Measurements from ENCODE around the gene HEG1.

Gene HEG1

GRCh38 chr3:125014570-125015179 lies 41.1 kb downstream of the HEG1 start:
- no peak for FAIRE-seq
- no peak for TF ChIP-seq POU2F2 (IDR thresholded peaks at IDR 0.05; ENCODE audit: low read depth, low read length)
- no peak for TF ChIP-seq SPI1 (IDR thresholded peaks at IDR 0.05; ENCODE audit: low read depth, low read length)
- no peak for TF ChIP-seq PAX5 (IDR thresholded peaks at IDR 0.05; ENCODE audit: insufficient read depth, low read length, severe bottlenecking)
- no peak for TF ChIP-seq POLR2A (IDR thresholded peaks at IDR 0.05; ENCODE audit: low read depth, low read length)
- TF ChIP-seq TAF1 (IDR thresholded peaks at IDR 0.05; ENCODE audit: low read depth, low read length), result no peak
- TF ChIP-seq POLR2AphosphoS5 (IDR thresholded peaks at IDR 0.05; ENCODE audit: low read depth, low read length), result no peak
- DNase-seq (ENCODE audit: insufficient read length, low spot score), result no peak

DNA sequence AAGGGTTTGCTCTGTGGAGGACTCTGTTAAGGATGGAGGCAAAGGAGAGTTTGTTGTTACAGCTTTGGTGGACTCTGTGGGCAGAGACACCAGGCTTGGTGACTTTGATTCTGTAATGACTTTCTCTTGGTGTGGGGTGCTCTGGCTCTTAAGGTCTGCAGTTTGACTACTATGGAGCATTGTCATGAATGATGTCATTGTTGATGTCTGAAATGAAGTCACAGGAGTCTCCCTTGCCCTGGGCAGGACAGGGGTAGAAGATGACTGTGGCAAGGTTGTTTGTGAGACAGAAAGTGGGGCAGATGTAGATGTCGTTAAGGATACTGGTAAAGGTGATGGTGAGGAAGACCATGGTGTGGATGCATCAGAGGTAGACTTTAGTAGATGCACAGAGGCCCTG lies 42.7 kb downstream of the HEG1 start:
- no peak for FAIRE-seq
- DNase-seq (ENCODE audit: insufficient read length, low spot score), result no peak
- TF ChIP-seq PAX5 (IDR thresholded peaks at IDR 0.05; ENCODE audit: insufficient read depth, low read length, severe bottlenecking) (no peak), SPI1 (IDR thresholded peaks at IDR 0.05; ENCODE audit: low read depth, low read length) (no peak), TAF1 (IDR thresholded peaks at IDR 0.05; ENCODE audit: low read depth, low read length) (no peak), POLR2A (IDR thresholded peaks at IDR 0.05; ENCODE audit: low read depth, low read length) (no peak), POU2F2 (IDR thresholded peaks at IDR 0.05; ENCODE audit: low read depth, low read length) (no peak), POLR2AphosphoS5 (IDR thresholded peaks at IDR 0.05; ENCODE audit: low read depth, low read length) (no peak)

- DNase-seq (ENCODE audit: insufficient read length, low spot score), result no peak
Observed at GRCh38 chr3:125011941-125012340, 43.9 kb downstream of the HEG1 start.

GRCh38 chr3:125010393-125010792 lies 45.4 kb downstream of the HEG1 start:
- TF ChIP-seq POLR2A (IDR thresholded peaks at IDR 0.05; ENCODE audit: low read depth, low read length) (no peak), POLR2AphosphoS5 (IDR thresholded peaks at IDR 0.05; ENCODE audit: low read depth, low read length) (no peak), POU2F2 (IDR thresholded peaks at IDR 0.05; ENCODE audit: low read depth, low read length) (no peak), PAX5 (IDR thresholded peaks at IDR 0.05; ENCODE audit: insufficient read depth, low read length, severe bottlenecking) (no peak), TAF1 (IDR thresholded peaks at IDR 0.05; ENCODE audit: low read depth, low read length) (no peak), SPI1 (IDR thresholded peaks at IDR 0.05; ENCODE audit: low read depth, low read length) (no peak)
- DNase-seq (ENCODE audit: insufficient read length, low spot score) (no peak), FAIRE-seq (no peak)

More at GRCh38 chr3:125011941-125012340, 43.9 kb downstream of the HEG1 start:
- TF ChIP-seq SPI1 (IDR thresholded peaks at IDR 0.05; ENCODE audit: low read depth, low read length) (no peak), PAX5 (IDR thresholded peaks at IDR 0.05; ENCODE audit: insufficient read depth, low read length, severe bottlenecking) (no peak), POLR2A (IDR thresholded peaks at IDR 0.05; ENCODE audit: low read depth, low read length) (no peak), POU2F2 (IDR thresholded peaks at IDR 0.05; ENCODE audit: low read depth, low read length) (no peak), POLR2AphosphoS5 (IDR thresholded peaks at IDR 0.05; ENCODE audit: low read depth, low read length) (no peak)
- no peak for FAIRE-seq

DNA sequence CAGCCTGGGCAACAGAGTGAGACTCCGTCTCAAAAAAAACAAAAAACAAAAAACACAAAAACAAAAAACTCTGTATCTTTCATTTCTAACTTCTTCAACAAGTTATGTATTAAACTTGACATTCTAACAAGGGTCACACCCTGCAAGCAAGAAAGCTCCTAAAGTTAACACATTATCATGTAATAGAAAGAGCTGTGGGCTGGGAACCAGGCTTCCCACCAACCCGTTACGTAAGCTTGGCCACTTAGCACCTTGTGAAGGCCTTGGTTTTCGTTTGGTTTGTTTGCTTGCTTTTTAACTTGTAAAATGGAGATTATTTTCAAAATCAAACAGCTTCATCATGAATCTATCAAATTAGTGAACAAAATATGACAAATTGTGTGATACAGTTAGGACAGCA lies 47.0 kb downstream of the HEG1 start:
- FAIRE-seq, result no peak
- no peak for DNase-seq (ENCODE audit: insufficient read length, low spot score)
- TF ChIP-seq POU2F2 (IDR thresholded peaks at IDR 0.05; ENCODE audit: low read depth, low read length) (no peak), POLR2AphosphoS5 (IDR thresholded peaks at IDR 0.05; ENCODE audit: low read depth, low read length) (no peak)

GRCh38 chr3:125006291-125006731 lies 49.5 kb downstream of the HEG1 start:
- TF ChIP-seq TAF1 (IDR thresholded peaks at IDR 0.05; ENCODE audit: low read depth, low read length), result no peak
- no peak for TF ChIP-seq SPI1 (IDR thresholded peaks at IDR 0.05; ENCODE audit: low read depth, low read length)
- no peak for TF ChIP-seq POLR2AphosphoS5 (IDR thresholded peaks at IDR 0.05; ENCODE audit: low read depth, low read length)
- TF ChIP-seq PAX5 (IDR thresholded peaks at IDR 0.05; ENCODE audit: insufficient read depth, low read length, severe bottlenecking), result no peak
- TF ChIP-seq POLR2A (IDR thresholded peaks at IDR 0.05; ENCODE audit: low read depth, low read length), result no peak
- no peak for TF ChIP-seq POU2F2 (IDR thresholded peaks at IDR 0.05; ENCODE audit: low read depth, low read length)
- FAIRE-seq (no peak), DNase-seq (ENCODE audit: insufficient read length, low spot score) (no peak)

- DNase-seq (ENCODE audit: insufficient read length, low spot score) (no peak), FAIRE-seq (no peak)
- TF ChIP-seq TAF1 (IDR thresholded peaks at IDR 0.05; ENCODE audit: low read depth, low read length), result no peak
- TF ChIP-seq PAX5 (IDR thresholded peaks at IDR 0.05; ENCODE audit: insufficient read depth, low read length, severe bottlenecking), result no peak
- TF ChIP-seq POLR2AphosphoS5 (IDR thresholded peaks at IDR 0.05; ENCODE audit: low read depth, low read length), result no peak
- no peak for TF ChIP-seq POU2F2 (IDR thresholded peaks at IDR 0.05; ENCODE audit: low read depth, low read length)
- TF ChIP-seq SPI1 (IDR thresholded peaks at IDR 0.05; ENCODE audit: low read depth, low read length), result no peak
- TF ChIP-seq POLR2A (IDR thresholded peaks at IDR 0.05; ENCODE audit: low read depth, low read length), result no peak
Observed at GRCh38 chr3:125005676-125006075, 50.1 kb downstream of the HEG1 start.

DNA sequence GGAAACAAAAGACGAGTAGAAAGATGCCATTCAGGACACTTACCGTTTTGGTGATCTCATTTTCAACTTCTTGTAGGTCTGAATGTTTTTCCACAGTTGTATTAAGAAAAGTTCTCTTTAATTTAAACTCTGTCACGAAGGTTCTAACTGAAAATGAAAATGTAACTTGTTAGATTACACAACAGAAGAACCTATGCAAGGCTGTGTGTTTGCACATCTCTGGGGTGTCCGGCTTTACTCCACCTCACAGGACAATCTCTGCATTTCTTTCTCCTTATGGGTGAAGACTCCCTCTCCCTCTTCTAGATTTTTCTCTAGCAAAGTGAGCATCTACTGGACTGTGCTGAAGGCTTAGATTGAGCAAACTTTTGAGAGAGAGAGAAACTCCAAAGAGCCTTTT lies 50.6 kb downstream of the HEG1 start:
- DNase-seq (ENCODE audit: insufficient read length, low spot score) (no peak), FAIRE-seq (no peak)
- TF ChIP-seq POLR2A (IDR thresholded peaks at IDR 0.05; ENCODE audit: low read depth, low read length) (no peak), POLR2AphosphoS5 (IDR thresholded peaks at IDR 0.05; ENCODE audit: low read depth, low read length) (no peak), PAX5 (IDR thresholded peaks at IDR 0.05; ENCODE audit: insufficient read depth, low read length, severe bottlenecking) (no peak), TAF1 (IDR thresholded peaks at IDR 0.05; ENCODE audit: low read depth, low read length) (no peak), POU2F2 (IDR thresholded peaks at IDR 0.05; ENCODE audit: low read depth, low read length) (no peak), SPI1 (IDR thresholded peaks at IDR 0.05; ENCODE audit: low read depth, low read length) (no peak)

DNA sequence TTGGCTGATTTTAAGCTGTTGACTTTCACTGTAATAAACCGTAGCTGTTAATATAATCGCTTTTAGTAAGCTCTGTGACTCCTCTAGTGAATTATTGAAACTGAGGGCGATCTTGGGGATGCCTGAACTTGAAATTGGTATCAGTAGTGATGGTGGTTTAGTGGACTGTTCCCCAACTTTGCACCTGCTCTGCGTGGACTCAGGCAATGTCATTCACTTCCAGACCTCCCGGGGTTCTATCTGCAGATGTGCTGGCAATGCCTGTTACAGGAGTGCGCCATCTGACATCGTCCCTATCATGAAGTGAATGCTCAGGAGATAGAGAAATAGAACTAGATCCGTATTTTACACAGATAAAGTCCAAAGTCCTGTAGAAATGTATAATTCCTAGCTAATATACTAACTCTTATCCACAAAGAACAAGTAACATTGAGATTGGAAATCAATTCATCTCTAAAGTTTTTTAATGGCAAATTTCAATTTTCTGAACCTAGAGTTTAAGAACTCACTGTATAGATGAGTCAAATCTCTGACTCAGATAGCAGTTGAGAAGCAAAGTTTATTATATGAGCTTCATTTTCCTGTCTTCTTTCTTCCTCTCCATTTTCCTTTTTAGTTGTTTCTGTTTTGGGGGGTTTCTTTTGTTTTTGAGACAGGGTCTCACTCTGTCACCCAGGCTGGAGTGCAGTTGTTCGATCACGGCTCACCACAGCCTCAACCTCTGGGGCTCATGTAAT lies 51.8 kb downstream of the HEG1 start:
- no peak for TF ChIP-seq POLR2A (IDR thresholded peaks at IDR 0.05; ENCODE audit: low read depth, low read length)
- TF ChIP-seq POLR2AphosphoS5 (IDR thresholded peaks at IDR 0.05; ENCODE audit: low read depth, low read length), result no peak
- no peak for TF ChIP-seq POU2F2 (IDR thresholded peaks at IDR 0.05; ENCODE audit: low read depth, low read length)
- TF ChIP-seq PAX5 (IDR thresholded peaks at IDR 0.05; ENCODE audit: insufficient read depth, low read length, severe bottlenecking), result no peak
- no peak for TF ChIP-seq TAF1 (IDR thresholded peaks at IDR 0.05; ENCODE audit: low read depth, low read length)
- no peak for TF ChIP-seq SPI1 (IDR thresholded peaks at IDR 0.05; ENCODE audit: low read depth, low read length)

More for the DNA sequence above, 51.8 kb downstream of the HEG1 start:
- no peak for FAIRE-seq
- DNase-seq (ENCODE audit: insufficient read length, low spot score), result no peak

All from GM12891 (cell line).